IPS-18c (cell line): ENCODE data around the gene DDX18.

Experiments
- H3K4me3 ChIP-seq: 2 replicates; pipeline ENCODE4 v1.7.0; 2013; ENCODE audit warnings: low read depth, mild to moderate bottlenecking, low read length, moderate library complexity; ENCODE audit not compliant: insufficient read depth
- H3K9me3 ChIP-seq: one replicate; pipeline ENCODE4 v1.6.1; 2013; ENCODE audit warnings: mild to moderate bottlenecking, low read length, moderate library complexity; ENCODE audit not compliant: control insufficient read depth, insufficient read depth

The DDX18 gene

DNA sequence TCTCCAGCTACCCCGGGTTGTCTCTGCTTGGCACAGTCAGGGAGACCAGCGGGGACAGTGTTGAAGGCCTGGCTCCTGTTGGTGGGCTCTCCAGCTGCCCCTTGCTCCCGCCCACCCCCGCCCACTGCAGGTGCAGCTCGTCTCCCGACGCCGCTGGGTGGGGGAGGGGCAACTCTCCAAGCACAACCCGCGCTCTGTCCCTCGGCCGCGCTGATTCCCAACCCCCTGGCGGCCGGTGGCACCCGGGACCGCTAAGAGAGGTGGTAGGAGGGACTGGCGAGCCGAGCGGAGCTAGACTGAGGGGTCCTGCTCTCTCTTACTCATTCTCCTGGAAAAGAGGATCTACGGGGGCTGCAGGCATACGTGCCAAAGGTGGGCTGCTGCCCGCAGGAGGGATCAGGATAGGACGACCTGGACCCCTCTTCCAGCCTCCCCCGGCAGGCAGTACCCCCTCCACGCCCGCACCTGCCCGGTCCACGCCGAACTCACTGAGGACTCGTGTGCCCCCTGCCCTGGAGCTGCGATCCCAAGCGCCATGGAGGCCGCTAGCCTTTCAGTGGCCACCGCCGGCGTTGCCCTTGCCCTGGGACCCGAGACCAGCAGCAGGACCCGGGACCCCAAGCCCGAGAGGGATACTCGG, 44.5 kb downstream of the DDX18 start:
- Histone ChIP-seq H3K4me3 (peak overlapping the region; percentile 31; the same call in 1 of the 2 replicates), H3K9me3 (peaks cover 4% of the 10 kb centered on the region)

DNA sequence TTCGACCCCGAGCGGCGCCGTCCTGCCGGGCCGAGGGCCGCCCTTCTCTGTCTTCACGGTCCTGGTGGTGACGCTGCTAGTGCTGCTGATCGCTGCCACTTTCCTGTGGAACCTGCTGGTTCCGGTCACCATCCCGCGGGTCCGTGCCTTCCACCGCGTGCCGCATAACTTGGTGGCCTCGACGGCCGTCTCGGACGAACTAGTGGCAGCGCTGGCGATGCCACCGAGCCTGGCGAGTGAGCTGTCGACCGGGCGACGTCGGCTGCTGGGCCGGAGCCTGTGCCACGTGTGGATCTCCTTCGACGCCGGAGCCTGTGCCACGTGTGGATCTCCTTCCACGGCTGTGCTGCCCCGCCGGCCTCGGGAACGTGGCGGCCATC, 45.0 kb downstream of the DDX18 start:
- peaks cover 4% of the 10 kb centered on the region for H3K9me3 ChIP-seq

DNA sequence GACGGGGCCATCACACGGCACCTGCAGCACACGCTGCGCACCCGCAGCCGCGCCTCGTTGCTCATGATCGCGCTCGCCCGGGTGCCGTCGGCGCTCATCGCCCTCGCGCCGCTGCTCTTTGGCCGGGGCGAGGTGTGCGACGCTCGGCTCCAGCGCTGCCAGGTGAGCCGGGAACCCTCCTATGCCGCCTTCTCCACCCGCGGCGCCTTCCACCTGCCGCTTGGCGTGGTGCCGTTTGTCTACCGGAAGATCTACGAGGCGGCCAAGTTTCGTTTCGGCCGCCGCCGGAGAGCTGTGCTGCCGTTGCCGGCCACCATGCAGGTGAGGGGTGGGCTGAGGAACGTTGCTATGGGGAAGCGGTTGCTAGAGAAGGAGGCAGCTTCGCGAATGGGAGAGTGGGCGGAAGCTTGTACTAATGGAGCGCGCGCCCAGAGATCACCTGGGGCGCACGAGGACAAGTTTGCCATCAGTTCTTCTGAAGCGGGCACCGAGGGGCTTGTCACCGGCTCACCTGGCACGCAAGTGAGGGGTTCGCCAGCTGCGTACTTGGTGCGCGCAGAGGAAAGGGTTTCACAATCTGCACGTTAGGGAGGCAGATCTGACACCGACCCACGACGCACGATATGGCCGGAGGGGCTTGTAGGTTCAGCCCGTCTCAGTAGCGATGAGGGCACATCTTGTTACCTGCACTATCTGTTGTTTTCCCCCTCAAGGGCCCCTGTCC, 45.6 kb downstream of the DDX18 start:
- Histone ChIP-seq H3K9me3 (peaks cover 4% of the 10 kb centered on the region), H3K4me3 (no peak overlapping the region)

More for the DNA sequence above, 45.0 kb downstream of the DDX18 start:
- no peak overlapping the region for H3K4me3 ChIP-seq

DNA sequence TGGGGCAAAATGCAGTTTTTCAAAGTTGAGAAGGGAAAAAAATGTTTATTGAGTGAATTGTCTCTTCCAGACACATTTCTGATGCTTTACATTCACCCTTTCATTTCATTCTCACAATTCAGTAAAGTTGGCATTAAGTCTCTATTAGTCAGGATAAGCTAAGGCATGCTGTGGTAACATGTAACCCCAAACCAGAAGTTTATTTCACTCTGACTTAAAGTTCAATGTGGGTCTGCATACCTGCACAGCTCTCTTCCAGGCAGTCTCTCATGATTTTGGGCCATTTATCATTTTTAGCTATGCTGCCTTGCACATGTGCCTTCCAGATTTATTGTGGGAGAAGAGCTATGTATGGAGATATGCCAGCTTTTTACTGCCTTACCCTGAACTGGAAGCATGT, 48.0 kb downstream of the DDX18 start:
- Histone ChIP-seq H3K9me3 (peaks cover 4% of the 10 kb centered on the region), H3K4me3 (no peak overlapping the region)

DNA sequence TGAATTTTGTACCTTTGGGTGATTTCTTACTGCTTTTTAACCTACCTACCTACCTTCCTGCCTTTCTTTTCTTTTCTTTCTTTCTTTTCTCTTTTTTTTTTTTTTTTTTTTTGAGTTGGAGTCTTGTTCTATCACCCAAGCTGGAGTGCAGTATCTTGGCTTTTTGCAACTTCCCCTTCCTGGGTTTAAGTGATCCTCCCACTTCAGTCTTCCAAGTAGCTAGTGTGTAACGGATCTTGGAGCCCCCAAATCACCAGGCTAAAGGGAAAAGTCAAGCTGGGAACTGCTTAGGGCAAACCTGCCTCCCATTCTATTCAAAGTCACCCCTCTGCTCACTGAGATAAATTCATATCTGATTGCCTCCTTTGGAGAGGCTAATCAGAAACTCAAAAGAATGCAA, 61.3 kb downstream of the DDX18 start:
- Histone ChIP-seq H3K9me3 (no peaks in the 10 kb centered on the region), H3K4me3 (no peak overlapping the region)

DNA sequence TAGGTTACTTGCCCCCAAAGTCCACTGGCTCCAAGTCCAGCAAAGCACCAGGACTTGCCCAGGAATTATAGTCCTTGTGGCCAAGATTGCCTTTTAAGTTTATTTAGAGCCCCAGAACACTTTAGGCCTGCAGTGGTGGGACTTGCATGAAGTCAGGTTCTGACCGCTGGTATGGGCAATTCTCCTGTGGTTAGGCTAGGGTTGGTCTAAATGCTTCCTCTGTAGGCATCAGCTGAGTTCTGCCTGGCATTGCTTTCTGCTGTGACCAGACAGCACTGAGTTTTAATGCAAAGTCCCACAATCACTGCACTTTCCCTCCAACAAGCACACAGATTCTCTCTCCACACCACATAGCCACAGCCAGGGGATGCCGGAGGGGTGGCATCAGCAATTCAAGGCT, 64.5 kb downstream of the DDX18 start:
- no peaks in the 10 kb centered on the region for H3K9me3 ChIP-seq
- no peak overlapping the region for H3K4me3 ChIP-seq
